ENCODE results near the gene XBP1.
"Not testable (repeated sequence)": the region's sequence is repeated elsewhere in the genome, so short reads cannot be mapped to it uniquely, and the experiment has no call there.

Gene XBP1

DNA sequence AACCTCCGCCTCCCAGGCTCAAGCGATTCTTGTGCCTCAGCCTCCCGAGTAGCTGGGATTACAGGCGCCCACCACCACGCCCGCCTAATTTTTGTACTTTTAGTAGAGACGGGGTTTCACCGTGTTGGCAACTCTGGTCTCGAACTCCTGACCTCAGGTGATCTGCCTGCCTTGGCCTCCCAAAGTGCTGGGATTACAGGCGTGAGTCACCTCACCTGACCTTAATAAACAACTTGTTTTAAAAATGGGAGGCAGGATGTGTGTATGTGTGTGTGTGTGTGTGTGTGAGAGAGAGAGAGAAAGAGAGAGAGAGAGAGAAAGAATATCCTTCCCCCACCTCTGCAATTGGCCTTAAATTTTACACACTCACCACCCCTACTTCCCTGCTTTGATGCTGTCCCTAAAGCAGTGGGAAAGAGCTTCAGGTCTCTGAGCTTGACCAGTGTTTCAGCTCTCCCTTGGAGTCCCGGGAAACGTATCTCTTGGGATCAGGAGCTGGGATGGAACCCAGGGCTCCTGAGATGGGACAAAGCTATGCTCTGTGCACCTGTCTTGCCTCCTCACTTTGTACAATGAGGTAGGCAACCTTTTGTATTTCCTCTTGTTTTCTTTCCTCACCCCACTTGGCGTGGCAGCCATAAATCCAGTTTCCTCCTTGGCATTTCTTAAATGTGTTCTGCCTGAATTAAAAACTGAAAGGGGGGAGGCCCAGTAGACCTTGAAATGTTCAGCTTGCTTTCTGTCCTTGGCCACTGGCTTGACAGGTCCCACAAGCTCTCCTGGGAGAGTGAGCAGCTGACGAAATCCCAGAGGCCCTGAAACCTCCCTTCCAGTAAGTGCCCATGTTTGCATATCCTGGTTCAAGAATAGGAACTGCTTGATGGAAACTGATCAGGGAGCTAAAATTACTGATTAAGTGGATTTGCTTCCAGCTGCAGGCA is 17.8 kb upstream of the XBP1 start:
- DNase-seq = no peak

DNA sequence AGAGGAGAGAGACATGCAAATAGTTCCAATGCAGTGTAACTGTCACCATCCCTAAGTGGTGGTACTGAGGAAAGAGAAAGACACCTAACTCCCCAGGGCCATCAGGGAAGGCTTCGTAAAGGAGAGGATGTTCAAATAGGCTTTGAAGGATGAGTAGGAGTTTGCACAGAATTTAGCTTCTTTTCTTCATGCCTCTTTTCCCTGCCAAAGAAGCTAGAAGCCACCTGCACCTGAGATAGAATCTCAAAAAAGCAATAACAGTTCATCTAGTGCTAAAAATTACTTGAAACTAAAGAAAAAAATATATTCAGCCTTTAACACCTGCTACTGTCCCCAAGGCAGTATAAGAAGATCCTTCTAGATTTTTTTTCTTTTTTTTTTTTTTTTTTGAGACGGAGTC is 16.7 kb upstream of the XBP1 start:
- DNase-seq = no peak

DNA sequence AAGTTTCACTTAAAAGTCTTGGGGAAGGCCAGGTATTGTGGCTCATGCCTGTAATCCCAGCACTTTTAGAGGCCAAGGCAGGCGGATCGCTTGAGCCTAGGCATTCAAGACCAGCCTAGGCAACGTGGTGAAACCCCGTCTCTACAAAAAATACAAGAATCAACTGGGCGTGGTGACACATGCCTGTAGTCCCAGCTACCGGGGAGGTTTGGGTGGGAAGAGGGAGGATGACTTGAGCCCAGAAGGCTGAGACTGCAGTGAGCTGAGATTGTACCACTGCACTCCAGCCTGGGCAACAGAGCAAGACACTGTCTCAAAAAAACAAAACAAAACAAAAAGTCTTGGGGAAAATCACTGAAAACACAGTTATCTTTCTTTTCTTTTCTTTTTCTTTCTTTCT is 15.4 kb upstream of the XBP1 start:
- no peak for DNase-seq

DNA sequence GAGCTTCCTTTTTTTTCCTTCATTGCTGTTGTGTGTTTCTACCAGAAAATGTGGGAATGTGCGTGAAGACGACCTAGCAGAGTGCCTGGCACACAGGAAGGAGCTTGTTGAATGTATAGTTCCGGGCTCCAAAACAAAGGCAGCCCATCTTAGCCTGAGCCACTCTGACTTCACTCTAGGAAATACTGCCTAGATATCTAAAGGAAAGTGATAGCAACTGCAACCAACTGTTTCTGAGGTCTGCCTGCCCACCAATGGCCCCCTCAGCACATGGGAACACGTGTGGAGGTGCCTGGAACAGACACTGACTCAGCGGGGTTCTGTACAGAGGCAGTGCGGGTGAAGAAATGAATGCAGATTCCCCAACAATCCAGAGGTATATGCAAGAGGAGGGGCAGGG is 14.7 kb upstream of the XBP1 start:
- no peak for DNase-seq

DNA sequence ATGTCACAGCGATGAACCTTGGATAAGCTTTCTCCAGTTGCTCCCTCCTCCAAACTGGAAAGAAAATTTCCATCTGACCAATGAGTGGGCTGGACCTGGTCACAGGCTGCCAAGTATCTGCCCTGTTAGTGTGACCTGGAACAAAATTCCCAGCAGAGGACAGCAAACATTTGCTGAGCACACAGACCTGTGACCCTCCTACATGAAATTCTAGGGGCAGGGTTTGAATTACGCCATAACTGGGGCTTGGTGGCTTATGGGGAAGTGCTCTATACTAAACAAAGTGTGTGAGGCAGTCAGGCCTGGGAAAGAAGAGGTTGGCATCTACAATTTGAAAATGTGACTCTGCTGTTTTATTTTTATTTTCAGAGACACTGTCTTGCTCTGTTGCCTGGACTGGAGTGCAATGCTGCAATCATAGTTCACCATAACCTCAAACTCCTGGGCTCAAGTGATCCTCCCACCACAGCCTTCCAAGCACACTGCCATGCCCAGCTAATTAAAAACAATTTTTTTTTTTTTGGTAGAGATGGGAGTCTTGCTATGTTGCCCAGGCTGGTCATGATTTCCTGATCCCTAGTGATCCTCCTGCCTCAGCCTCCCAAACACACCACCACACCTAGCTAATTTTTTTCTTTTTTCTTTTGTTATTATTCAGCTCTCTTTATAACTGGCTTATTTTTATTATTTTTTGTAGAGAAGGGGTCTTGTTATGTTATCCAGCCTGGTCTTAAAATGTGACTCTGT is 13.6 kb upstream of the XBP1 start:
- no peak for DNase-seq

DNA sequence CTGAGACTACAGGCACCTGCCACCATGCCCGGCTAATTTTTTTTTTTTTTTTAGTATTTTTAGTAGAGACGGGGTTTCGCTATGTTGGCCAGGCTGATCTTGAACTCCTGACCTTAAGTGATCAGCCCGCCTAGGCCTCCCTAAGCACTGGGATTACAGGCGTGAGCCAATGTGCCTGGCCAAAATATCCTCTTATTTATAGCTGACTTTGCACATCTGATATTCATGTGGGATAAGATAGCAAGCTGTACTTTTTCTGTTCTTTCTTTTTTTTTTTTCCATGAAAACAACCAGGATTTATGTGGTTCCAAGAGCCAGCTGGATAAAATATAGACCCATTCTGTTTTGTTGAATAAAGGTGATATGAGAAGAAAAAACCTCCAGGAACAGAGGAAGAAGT is 12.1 kb upstream of the XBP1 start:
- DNase-seq = no peak

DNA sequence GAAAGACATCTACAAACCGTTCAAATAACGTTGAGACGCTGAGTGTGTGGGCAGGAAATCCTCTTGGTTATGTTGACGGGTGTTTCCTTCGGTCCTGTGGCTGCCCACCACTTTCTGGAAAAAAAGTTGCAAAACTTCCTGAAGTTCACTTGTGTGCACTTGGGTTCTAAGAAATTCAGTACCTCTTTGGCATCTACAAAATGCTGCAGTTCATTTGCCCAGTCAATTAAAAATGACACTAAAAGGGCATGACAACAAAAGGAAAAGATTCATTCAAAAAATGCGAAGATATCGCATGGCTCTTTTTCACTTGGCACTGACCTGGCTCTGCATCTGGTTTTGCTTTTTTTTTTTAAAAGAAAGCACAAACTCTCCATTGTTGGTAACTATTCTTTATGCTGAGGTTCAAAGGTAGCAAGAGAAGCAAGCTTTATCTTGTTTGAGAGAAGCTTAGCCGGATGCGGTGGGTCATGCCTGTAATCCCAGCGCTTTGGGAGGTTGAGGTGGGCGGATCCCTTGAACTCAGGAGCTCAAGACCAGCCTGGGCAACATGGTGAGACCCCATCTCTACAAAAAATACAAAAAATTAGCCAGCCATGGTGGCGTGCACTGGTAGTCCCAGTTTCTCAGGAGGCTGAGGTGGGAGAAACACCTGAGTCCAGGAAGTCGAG is 10.6 kb upstream of the XBP1 start:
- DNase-seq = no peak

DNA sequence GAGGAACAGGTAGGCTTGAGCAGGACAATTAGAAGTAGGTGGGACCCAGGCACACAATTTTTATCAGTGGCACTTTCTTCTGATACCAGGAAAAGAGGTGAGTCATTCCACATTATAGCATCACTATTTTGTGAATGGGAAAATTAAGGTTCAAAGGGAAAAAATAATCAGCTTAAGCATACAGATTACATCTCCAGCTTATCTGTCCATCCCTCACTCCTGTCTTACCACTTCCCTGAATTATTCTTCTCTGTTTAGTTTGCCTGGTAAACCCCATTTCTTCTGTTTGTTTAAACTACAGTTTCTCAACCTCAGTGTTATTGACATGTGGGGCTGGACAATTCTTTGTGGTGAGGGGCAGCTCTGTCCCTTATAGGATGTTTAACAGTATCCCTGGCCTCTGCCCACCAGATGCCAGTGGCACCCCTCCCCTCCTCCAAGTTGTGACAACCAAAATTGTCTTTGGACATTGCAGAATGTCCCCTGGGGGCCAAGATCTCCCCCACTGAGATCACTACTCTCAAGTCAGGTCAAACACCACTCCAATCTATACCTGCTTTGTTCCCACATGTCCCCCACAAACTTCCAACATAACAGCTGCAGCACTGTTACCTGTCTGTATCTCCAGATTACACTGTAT is 8.5 kb upstream of the XBP1 start:
- no peak for DNase-seq

DNA sequence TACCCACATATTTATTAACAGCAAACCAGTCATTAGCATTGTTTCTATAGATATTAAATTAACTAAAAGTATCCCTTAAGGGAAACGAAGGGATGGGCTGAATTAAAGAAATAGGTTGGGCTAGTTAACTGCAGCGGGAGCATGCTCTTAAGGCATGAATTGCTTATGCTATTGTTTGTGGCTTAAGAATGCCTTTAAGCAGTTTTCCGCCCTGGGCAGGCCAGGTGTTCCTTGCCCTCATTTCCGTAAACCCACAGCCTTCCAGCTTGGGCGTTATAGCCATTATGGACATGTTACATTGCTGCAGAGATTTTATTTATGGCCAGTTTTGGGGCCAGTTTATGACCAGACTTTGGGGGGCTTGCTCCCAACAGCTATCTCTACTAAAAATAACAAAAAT is 5.1 kb upstream of the XBP1 start:
- not testable (repeated sequence) for DNase-seq

DNA sequence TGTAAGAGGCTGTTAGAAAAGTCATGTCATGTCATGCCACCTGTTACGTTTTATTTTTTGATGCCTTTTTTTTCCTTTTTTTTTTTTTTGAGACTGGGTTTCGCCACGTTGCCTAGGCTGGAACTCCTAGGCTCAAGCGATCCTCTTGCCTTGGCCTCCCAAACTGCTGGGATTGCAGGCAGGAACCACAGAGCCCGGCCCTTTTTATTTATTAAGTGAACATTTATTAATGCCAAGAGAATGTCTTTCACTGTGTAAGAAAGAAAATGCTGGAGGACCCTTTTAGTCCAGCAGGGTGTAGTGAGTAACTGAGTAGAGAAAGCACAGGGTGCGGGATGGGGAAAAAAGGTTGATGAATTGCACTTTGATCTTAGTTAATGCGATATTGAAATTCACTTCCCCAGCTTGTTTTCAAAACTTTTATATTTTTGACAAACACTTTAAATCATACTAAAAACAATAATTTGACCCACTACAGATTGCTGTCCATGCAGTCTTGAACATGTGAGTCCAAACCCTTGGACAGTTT is 2.3 kb upstream of the XBP1 start:
- no peak for DNase-seq

DNA sequence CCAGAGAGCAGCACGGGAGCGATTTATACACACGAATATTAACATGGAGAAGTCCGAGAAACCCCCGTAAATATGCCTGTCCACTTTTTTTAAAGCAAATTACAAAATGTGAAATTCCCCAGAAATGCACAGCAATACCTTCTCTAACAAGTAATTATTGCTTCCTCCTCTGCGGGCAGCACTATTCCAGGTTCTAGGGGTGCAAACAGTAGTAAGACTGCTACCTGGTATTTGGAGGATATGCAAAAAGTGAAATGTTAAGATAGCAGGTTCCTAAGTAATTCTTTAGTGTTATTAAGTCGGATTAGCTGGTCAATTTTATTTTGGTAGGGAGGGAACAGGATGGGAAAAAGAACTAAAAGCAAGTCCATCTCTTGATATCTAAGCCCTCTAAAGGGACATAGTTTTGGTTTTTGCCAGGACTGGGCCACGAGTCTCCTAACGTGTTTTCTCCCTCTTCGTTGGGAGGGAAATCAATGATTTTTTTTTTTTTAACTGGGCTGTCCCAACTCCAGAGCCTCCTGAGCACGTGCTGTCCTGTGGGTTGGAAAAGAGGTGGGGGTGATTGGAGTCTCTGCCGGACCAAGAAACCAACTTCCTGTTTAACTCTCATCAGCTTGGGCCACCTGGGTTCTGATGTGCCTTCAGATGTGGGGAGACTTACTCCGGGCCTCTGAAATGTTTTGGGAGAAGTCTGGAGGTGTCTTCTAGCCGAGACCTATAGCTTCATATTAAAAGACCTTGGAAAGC is 1.7 kb upstream of the XBP1 start:
- DNase-seq = no peak

DNA sequence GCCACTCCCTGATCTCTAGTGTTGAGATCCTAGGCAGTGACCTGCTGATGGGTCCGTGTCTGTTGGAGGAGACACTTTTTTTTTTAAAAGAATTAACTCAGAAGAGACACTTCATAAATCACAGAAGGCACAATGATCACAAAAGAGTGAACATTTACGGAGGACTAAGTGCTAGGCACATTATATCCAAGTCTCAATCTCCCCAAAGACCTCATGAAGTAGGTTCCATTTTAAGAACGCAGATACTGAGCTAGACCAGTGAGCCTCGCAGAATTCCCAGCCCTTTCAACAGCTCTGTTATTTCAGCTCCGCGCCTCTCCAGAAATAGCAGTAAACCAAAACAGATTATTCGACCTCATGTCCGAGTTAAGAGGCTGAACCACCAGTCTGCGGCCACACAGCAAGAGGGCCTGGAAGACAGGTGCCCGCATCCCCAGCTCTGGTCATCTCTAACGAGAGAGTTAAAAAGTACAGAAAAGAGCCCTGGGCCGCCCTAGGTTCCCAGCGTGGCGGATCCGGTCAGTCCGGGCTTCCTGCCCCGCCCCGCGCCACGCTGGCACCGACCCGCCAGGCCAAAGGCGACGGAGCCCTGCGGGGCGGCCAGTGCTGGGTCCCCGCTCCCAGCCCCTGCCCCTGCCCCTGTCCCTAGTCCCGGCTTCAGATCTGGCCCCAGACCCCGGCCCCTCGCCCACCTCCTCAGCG is 612 bp downstream of the XBP1 start:
- no peak for DNase-seq

DNA sequence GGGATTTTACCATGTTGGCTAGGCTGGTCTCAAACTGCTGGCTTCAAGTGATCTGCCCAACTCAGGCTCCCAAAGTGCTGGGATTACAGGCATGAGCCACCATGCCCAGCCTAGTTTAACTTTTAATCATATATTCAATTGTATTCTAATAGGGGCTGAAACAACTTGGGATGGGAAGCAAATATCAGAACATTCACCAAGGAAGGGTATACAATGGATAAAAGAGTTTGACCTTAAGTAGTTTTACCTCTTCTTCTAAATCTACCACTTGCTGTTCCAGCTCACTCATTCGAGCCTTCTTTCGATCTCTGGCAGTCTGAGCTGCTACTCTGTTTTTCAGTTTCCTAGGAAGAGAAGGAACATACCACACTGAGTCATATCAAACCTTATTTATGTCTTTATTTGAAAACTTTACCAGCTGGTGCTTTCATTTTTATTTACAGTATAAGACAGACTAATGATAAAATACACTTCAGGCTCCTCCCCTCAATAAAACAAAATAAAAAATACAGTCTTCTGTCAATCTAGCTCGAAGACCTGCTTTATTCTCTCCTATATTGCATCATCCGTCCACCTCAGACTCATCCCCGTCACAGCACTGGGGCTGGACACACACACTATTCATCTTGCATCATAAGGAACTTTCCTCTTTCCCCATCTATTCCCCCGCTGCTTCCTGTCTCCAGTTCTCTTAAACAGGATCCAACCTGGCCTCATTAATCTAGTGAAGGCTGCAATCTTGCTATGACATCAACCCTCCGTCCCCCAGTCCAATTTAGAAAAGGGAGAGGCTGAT is 1.4 kb downstream of the XBP1 start:
- DNase-seq = no peak

DNA sequence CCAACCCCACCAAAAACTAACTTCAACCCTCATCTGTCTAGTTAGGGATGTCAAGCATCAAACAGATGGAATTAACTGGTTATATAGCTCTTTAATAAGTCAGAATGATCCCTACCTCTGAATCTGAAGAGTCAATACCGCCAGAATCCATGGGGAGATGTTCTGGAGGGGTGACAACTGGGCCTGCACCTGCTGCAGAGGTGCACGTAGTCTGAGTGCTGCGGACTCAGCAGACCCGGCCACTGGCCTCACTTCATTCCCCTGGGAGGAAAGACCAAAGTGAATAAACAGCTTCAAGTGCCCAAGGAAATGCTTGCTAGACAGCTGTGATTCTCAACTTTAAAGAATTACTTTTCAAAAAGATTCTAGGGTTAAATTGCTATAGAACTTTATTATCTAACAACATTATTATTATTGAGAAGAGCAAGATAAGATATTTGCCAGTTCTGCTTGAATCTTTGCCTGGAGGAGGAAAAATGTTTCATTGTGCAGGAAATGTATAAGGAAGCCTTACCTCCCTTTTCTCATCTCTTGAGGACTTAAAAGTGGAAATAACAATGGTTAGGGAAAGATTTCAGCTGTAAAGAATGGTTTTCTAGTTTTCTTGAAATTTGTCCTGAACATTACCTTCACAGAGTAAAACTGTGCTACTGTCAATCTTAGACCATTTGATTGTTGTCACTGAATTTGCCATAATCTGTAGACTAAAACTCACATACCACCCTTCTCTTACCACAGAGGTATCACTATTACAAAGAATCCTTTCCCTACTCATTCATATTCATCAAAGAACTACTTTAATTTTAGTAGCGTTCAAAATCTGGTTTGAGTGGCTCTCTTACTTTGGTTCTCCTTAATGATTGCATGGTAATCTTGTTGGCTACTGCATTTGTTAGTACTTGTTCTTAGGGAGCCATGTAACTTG is 4.2 kb downstream of the XBP1 start:
- DNase-seq = no peak

DNA sequence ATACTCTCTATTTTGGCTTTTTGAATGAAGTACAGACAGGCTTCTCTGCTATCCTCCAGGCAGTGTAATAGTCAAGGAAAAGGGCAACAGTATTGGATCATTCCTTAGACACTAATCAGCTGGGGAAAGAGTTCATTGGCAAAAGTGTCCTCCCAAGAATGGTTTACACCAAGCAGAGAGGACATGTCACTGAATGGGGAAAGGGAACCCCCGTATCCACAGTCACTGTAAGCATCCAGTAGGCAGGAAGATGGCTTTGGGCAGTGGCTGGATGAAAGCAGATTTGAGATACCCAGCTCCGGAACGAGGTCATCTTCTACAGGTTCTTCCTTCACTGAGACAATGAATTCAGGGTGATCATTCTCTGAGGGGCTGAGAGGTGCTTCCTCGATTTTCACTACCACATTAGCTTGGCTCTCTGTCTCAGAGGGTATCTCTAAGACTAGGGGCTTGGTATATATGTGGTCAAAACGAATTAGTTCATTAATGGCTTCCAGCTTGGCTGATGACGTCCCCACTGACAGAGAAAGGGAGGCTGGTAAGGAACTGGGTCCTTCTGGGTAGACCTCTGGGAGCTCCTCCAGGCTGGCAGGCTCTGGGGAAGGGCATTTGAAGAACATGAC is 5.2 kb downstream of the XBP1 start:
- DNase-seq = no peak

DNA sequence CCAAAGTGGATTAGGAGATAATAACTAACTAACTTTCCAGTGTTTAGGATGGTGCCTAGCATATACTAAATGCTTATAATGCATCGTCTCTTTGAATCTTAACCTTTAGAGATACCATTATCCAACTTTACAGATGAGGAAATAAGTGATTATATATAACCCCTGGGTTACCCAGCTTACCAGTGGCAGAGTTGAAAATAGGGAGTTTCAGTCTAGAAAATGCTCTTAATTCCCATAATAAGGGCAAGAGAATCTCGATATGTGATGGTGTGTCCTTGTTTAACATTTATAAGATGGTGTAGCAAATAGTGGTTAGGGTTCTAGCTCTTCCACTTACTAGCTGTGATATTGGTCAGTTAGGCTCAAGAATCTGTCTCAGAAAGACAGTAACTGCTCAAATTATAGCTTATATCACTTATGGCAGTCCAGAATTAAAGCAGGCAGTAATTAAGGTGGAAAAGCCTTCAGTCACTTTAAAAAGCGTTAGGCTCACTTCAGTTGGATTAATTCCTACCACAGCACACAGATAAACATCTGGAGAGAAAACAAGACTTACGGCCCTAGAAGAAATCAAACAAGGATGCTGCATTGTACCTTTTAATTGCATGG is 6.3 kb downstream of the XBP1 start:
- no peak for DNase-seq

DNA sequence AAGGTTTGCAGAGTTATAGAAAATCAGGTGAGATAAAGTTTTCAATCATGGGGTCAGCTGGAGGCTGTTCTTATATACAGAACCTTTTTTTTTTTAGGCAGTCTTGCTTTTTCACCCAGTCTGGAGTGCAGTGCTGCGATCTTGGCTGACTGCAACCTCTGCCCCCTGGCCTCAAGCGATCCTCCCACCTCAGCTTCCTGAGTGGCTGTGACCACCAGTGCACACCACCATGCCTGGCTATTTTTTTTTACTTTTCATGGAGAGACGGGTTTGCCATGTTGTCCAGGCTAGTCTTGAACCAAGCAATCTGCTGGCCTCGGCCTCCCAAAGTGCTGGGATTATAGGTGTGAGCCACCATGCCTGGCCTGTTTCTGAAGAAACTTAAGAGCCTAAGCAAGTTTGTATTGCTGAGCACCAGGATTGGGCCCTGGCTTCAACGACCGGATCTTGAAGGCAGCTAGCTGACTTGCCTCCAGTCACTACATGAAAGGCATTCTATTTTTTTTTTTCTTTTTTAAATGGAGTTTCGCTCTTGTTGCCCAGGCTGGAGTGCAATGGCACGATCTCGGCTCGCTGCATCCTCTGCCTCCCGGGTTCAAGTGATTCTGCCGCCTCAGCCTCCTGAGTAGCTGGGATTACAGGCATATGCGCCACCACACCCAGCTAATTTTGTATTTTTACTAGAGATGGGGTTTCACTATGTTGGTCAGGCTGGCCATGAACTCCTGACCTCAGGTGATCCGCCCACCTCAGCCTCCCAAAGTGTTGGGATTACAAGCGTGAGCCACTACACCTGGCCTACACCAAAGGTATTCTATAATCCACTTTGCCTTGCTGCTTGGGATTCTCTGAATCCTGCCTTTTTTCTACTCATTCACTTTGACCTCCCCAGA is 7.6 kb downstream of the XBP1 start:
- no peak for DNase-seq
